ENCODE measurements around the gene TMEM208. TPM values are rescaled to one million over a fixed set of nuclear protein-coding genes. Genes with fewer than 3 reads are reported as not detected.

The TMEM208 gene
- total and polyA plus RNA-seq, 12 donors: 52.1 to 289 (median 80.4) TPM

DNA sequence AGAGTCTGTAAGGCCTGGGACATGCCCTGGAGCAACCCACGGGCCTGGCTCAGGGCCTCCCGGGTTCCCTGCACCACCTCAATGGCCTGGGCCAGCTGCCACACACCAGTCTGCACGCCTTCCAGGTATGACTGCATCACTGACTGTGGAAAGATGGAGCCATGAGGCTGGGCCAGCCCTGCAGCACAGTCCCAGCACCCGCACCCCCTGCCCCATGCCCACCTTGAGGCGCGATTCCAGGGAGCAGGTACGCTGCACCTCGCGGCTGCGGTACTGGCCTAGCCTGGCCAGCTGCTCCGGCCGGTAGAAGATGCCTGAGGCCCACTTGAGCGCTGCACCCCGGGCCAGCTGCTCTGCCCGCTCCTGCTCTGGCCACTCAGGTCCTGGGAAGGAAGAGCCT lies 38.1 kb upstream of the TMEM208 start:
- Histone ChIP-seq H3K4me1 (replicated peaks in 1 of 2) (peaks cover 25 to 44% of the 10 kb centered on the region in 2 donors), H3K4me3 (no peak overlapping the region), H3K9me3 (replicated peaks in 1 of 3) (no peaks in the 10 kb centered on the region), H3K27ac (no peak overlapping the region), H3K27me3 (no peaks in the 10 kb centered on the region), H3K36me3 (replicated peaks in 1 of 2) (peaks cover 0 to 4% of the 10 kb centered on the region in 2 donors)
- no peak for TF ChIP-seq POLR2A (IDR thresholded peaks at IDR 0.05)
- TF ChIP-seq, protein P1, sequence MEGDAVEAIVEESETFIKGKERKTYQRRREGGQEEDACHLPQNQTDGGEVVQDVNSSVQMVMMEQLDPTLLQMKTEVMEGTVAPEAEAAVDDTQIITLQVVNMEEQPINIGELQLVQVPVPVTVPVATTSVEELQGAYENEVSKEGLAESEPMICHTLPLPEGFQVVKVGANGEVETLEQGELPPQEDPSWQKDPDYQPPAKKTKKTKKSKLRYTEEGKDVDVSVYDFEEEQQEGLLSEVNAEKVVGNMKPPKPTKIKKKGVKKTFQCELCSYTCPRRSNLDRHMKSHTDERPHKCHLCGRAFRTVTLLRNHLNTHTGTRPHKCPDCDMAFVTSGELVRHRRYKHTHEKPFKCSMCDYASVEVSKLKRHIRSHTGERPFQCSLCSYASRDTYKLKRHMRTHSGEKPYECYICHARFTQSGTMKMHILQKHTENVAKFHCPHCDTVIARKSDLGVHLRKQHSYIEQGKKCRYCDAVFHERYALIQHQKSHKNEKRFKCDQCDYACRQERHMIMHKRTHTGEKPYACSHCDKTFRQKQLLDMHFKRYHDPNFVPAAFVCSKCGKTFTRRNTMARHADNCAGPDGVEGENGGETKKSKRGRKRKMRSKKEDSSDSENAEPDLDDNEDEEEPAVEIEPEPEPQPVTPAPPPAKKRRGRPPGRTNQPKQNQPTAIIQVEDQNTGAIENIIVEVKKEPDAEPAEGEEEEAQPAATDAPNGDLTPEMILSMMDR (IDR thresholded peaks at IDR 0.05): no peak
- intact Hi-C loops (cut with DNase I): no loop called here
- 60 to 96% (median 92%) methylated on average over 1 to 15 of the region's 15 CpGs for whole genome bisulfite sequencing, 4 donors
- DNase-seq: no peak

DNA sequence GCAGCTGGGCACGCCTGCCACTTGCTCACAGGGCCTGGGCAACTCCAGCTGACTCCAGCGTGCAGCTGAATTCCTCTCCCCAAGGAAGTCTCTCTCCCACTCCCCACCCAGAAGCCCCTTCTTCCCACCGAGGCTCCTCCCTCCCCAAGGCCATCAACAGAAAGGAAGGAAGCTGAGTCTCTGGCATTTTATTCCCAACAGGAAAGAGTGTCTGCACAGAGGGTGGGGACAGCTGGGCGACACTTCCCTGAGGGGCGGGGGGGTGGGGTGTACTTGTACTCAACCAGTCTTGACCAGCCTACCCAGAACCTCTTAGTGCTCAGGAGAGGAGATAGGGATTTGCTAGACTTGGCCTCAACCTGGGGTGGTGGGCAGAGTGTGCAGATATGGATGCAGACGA lies 36.9 kb upstream of the TMEM208 start, which contains the start of gene EXOC3L1:
Gene EXOC3L1 (minus strand): TSS at position 96 of the 400 bp plus-strand sequence. CDS start 460 bp downstream, outside the sequence.
- Histone ChIP-seq H3K36me3 (replicated peaks in 1 of 2) (peaks cover 0 to 17% of the 10 kb centered on the region in 2 donors), H3K4me3 (peak within 1 kb of the TSS in 1 of 4 donors; percentile 19), H3K9me3 (replicated peaks in 1 of 3) (no peaks in the 10 kb centered on the region), H3K4me1 (replicated peaks in 1 of 2) (peaks cover 16 to 37% of the 10 kb centered on the region in 2 donors), H3K27me3 (no peaks in the 10 kb centered on the region), H3K27ac (peak within 1 kb of the TSS in 1 of 5 donors; percentile 57)
- TF ChIP-seq POLR2A (IDR thresholded peaks at IDR 0.05): no peak
- TF ChIP-seq, protein P1 (IDR thresholded peaks at IDR 0.05): no peak
- 21 to 75% (median 35%) methylated on average over 1 to 6 of the region's 6 CpGs for WGBS, 4 donors
- DNase-seq: no peak
- intact Hi-C loops (cut with DNase I): no loop called here

DNA sequence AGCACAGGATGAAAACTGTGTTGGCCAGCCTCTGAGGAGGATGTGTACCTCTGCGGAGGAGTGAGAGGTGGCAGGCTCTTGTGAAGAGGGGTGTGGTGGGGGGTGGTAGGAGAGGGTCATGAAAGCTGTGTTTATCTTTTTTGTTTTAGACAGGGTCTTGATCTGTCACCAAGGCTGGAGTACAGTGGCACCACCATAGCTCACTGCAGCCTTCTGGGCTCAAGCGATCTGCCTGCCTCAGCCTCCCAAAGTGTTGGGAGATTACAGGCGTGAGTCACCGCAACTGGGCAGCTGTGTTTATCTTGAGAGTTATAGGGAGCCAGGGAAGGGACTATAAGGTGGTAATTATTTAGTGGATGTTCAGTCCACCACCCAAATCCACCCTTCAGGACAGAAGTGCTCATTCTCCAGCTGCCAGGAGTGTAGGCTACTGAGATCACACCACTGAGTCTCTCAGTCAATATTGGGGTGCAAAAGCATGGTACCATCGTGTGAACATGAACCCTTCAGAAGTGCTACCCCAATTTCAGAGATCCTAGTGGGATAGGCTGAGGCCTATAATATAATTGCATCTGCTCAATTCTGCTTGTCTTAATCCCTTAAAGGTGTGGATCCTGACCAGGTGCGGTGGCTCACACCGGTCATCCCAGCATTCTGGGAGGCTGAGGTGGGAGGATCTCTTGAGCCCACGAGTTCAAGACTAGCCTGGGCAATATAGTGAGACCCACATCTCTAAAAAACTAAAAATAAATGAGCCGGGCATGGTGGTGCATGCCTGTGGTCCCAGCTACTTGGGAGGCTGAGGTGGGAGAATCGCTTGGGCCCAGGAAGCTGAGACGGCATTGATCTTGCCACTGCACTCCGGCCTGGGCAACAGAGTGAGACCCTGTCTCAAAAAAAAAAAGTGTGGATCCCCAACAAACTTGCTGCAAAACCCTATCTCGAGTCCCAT lies 36.2 kb upstream of the TMEM208 start:
- 65 to 73% (median 72%) methylated on average over 12 to 13 of the region's 13 CpGs for WGBS, 4 donors
- Histone ChIP-seq H3K4me3 (peak overlapping the region in 1 of 4 donors; percentile 19), H3K9me3 (replicated peaks in 1 of 3) (no peaks in the 10 kb centered on the region), H3K27ac (peak overlapping the region in 1 of 5 donors; percentile 57), H3K36me3 (replicated peaks in 1 of 2) (peaks cover 0 to 24% of the 10 kb centered on the region in 2 donors), H3K27me3 (no peaks in the 10 kb centered on the region), H3K4me1 (replicated peaks in 1 of 2) (peaks cover 11 to 30% of the 10 kb centered on the region in 2 donors)
- intact Hi-C loops (cut with DNase I): no loop called here
- no peak for DNase-seq
- TF ChIP-seq, protein P1 (IDR thresholded peaks at IDR 0.05): no peak
- no peak for TF ChIP-seq POLR2A (IDR thresholded peaks at IDR 0.05)

DNA sequence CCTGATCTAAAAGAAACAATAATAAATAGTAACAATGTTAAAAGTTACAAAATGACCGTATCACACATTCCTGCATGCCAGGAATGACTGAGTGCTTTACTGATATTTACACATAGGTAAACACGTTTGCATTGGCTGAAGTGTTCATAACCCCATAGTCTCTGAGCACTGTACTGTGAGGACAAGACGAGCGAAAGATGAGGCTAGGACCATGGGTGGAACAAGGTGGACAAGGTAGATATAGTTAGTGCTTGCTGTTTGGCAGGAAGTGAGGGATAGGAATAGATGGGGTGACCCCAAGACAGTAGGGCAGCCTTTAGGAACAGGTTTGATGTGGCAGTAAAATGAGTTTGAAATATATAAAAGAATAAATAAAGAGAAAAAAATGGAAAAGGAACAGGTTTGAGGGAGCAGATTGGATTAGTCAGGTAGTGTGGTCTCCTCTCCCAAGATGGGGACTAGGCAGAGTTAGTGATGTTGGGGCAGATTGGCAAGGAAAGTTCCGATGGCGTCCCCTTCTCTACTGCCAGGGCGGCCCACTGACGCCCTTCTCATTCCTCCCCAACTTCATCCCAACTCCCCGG lies 35.4 kb upstream of the TMEM208 start:
- no peak for DNase-seq
- H3K4me1 ChIP-seq (replicated peaks in 1 of 2): peaks cover 11 to 29% of the 10 kb centered on the region in 2 donors
- H3K27me3 ChIP-seq: no peaks in the 10 kb centered on the region
- peaks cover 0 to 31% of the 10 kb centered on the region in 2 donors for H3K36me3 ChIP-seq (replicated peaks in 1 of 2)
- no peak for TF ChIP-seq POLR2A (IDR thresholded peaks at IDR 0.05)
- TF ChIP-seq, protein P1 (IDR thresholded peaks at IDR 0.05): no peak
- peak overlapping the region in 1 of 4 donors; percentile 98 for H3K4me3 ChIP-seq
- H3K27ac ChIP-seq: peak overlapping the region in 1 of 5 donors; percentile 75
- 21 to 24% (median 22%) methylated on average over 8 to 9 of the region's 9 CpGs for WGBS, 4 donors
- intact Hi-C loops (cut with DNase I): no loop called here
- no peaks in the 10 kb centered on the region for H3K9me3 ChIP-seq (replicated peaks in 1 of 3)

Measured in adrenal gland (tissue), 12 donors.